Gastroesophageal sphincter (tissue), 3 donors: ENCODE measurements around the gene TRPM5.

ENCODE experiments used
- EP300 ChIP-seq: sonication (generic); formaldehyde crosslinking; IDR thresholded peaks from one replicate; pipeline ENCODE4 v1.6.1; 2017; ENCODE audit warnings: antibody characterized with exemption, mild to moderate bottlenecking
- POLR2A ChIP-seq, 2 donors: fragments of 450-650 bp; IDR thresholded peaks; one replicate each; pipeline ENCODE4 v1.6.1; 2017; ENCODE audit warnings: antibody characterized with exemption in 2 of 2, mild to moderate bottlenecking in 2 of 2, moderate library complexity in 1 of 2
- TF ChIP-seq, protein P1 (sequence below), 4 experiments: fragments of 200-600 bp in 2 of 4; fragments of 450-650 bp in 2 of 4; sonication (generic) in 1 of 4; IDR thresholded peaks; one replicate each; pipeline ENCODE4 v1.5.1; 2017 to 2019; ENCODE audit warnings: antibody characterized with exemption in 4 of 4, mild to moderate bottlenecking in 2 of 4, moderate library complexity in 2 of 4

- TF ChIP-seq, protein P1, sequence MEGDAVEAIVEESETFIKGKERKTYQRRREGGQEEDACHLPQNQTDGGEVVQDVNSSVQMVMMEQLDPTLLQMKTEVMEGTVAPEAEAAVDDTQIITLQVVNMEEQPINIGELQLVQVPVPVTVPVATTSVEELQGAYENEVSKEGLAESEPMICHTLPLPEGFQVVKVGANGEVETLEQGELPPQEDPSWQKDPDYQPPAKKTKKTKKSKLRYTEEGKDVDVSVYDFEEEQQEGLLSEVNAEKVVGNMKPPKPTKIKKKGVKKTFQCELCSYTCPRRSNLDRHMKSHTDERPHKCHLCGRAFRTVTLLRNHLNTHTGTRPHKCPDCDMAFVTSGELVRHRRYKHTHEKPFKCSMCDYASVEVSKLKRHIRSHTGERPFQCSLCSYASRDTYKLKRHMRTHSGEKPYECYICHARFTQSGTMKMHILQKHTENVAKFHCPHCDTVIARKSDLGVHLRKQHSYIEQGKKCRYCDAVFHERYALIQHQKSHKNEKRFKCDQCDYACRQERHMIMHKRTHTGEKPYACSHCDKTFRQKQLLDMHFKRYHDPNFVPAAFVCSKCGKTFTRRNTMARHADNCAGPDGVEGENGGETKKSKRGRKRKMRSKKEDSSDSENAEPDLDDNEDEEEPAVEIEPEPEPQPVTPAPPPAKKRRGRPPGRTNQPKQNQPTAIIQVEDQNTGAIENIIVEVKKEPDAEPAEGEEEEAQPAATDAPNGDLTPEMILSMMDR (IDR thresholded peaks at IDR 0.05), result no peak
- TF ChIP-seq POLR2A (IDR thresholded peaks at IDR 0.05) (no peak), EP300 (no peak)
Measured at GRCh38 chr11:2404735-2405196, 39.5 kb downstream of the TRPM5 start.
